K562 (cell line): ENCODE measurements around the gene ZNF628. TPM values are rescaled to one million over a fixed set of nuclear protein-coding genes. Genes with fewer than 3 reads are reported as not detected.

Experiments used
- C11orf30 ChIP-seq: fragments of 450-650 bp; IDR thresholded peaks from 2 replicates; pipeline ENCODE4 v1.6.1; 2016; ENCODE audit warnings: low read depth, mild to moderate bottlenecking
- E2F4 ChIP-seq: sonication (generic); formaldehyde crosslinking; IDR thresholded peaks from 2 replicates; pipeline ENCODE4 v1.8.0; 2022; ENCODE audit warnings: mild to moderate bottlenecking, low read depth, missing genetic modification reagents
- HDAC2 ChIP-seq: fragments of 450-650 bp; IDR thresholded peaks from 2 replicates; pipeline ENCODE4 v1.6.1; 2016; ENCODE audit warnings: mild to moderate bottlenecking
- HDGF ChIP-seq: fragments of 450-650 bp; IDR thresholded peaks from 2 replicates; pipeline ENCODE4 v1.6.1; 2016
- MTF1 ChIP-seq: fragments of 250-450 bp; sonication (Bioruptor Pico); IDR thresholded peaks from 2 replicates; pipeline ENCODE4 v1.9.0; 2021; ENCODE audit warnings: moderate library complexity, mild to moderate bottlenecking, inconsistent platforms, borderline replicate concordance
- MYBL2 ChIP-seq, 2 experiments: fragments of 450-650 bp in 1 of 2; sonication (generic) in 1 of 2; formaldehyde crosslinking in 1 of 2; IDR thresholded peaks; 2 replicates each; pipeline versions ENCODE4 v1.6.1 to v1.8.1; 2017 to 2022; ENCODE audit warnings: borderline replicate concordance in 1 of 2, inconsistent platforms in 1 of 2, low read depth in 1 of 2, mild to moderate bottlenecking in 1 of 2, missing genetic modification reagents in 1 of 2, moderate library complexity in 1 of 2
- NFIX ChIP-seq: fragments of 250-450 bp; sonication (Bioruptor Pico); IDR thresholded peaks from 2 replicates; pipeline ENCODE4 v1.4.0; 2020; ENCODE audit warnings: low read depth, mild to moderate bottlenecking, moderate library complexity
- NR2C1 ChIP-seq, 2 experiments: fragments of 450-650 bp; IDR thresholded peaks; 2 replicates each; pipeline ENCODE4 v1.6.1; 2017; ENCODE audit warnings: mild to moderate bottlenecking in 2 of 2, antibody characterized with exemption in 1 of 2, inconsistent platforms in 1 of 2, missing compliant biosample characterization in 1 of 2, missing genetic modification characterization in 1 of 2
- PHB ChIP-seq: fragments of 250-450 bp; sonication (Bioruptor Pico); IDR thresholded peaks from 2 replicates; pipeline ENCODE4 v1.5.0; 2021
- PURB ChIP-seq: sonication (generic); formaldehyde crosslinking; IDR thresholded peaks from 2 replicates; pipeline ENCODE4 v1.9.0; 2021; ENCODE audit warnings: low read depth, mild to moderate bottlenecking, missing genetic modification reagents
- RNF2 ChIP-seq: sonication (generic); IDR thresholded peaks from 2 replicates; pipeline ENCODE4 v1.6.1; 2016
- SAFB2 ChIP-seq: fragments of 200-400 bp; formaldehyde crosslinking; IDR thresholded peaks from 2 replicates; pipeline ENCODE4 v1.6.1; 2018; ENCODE audit warnings: borderline replicate concordance, low read length, low read depth, moderate library complexity; ENCODE audit not compliant: severe bottlenecking
- TCF7 ChIP-seq: sonication (generic); IDR thresholded peaks from 2 replicates; pipeline ENCODE4 v1.6.1; 2016; ENCODE audit warnings: antibody characterized with exemption, borderline replicate concordance
- ZNF146 ChIP-seq: IDR thresholded peaks from one replicate; pipeline ENCODE4 v1.6.1; 2018; ENCODE audit warnings: missing compliant biosample characterization; ENCODE audit not compliant: unreplicated experiment
- ZNF253 ChIP-seq: fragments of 250-450 bp; sonication (Bioruptor Pico); conservative IDR thresholded peaks from 2 replicates; pipeline ENCODE4 v1.6.1; 2021; ENCODE audit warnings: mild to moderate bottlenecking
- polyA plus RNA-seq, 8 experiments: library from polyadenylated mRNA; depleted of rRNA in 4 of 8; stranded (reverse) in 5 of 8; unstranded in 3 of 8; fragments of >200 nt; fragmentation: Nextera tagmentation in 2 of 8; fragmentation: Illumina TruSeq in 1 of 8; extraction: Ambion mirVana in 2 of 8; extraction: Trizol in 1 of 8; gene quantifications; 2 replicates each; pipeline versions ENCODE4 v1.2.1 to v1.2.3, GENCODE V29; 2011 to 2014; ENCODE audit warnings: inconsistent platforms in 1 of 8, missing spikeins in 1 of 8
- total RNA-seq, 7 experiments: library from RNA; depleted of rRNA in 6 of 7; stranded (reverse); fragments of >200 nt in 6 of 7; fragmentation: Illumina TruSeq in 2 of 7; extraction: Trizol in 2 of 7; gene quantifications; 2 replicates each; pipeline versions ENCODE4 v1.2.1 to v1.2.3, GENCODE V29; 2011 to 2021; ENCODE audit warnings: low replicate concordance in 1 of 7
- TF ChIP-seq, protein P1 (sequence below): fragments of 450-650 bp; IDR thresholded peaks from 2 replicates; pipeline ENCODE4 v1.6.1; 2016
- TF ChIP-seq, protein P2 (sequence below): sonication (generic); formaldehyde crosslinking; IDR thresholded peaks from 2 replicates; pipeline ENCODE4 v1.8.1; 2023; ENCODE audit warnings: mild to moderate bottlenecking, missing genetic modification reagents
- TF ChIP-seq, protein P3 (sequence below): sonication (generic); formaldehyde crosslinking; IDR thresholded peaks from 2 replicates; pipeline ENCODE4 v1.8.0; 2023; ENCODE audit warnings: missing genetic modification reagents, mild to moderate bottlenecking, borderline replicate concordance

ZNF628 gene
- total and polyA plus RNA-seq, 9 of the 15 experiments (the other 6 are each of a cell fraction or from before 2014, with no cell fraction given): 0.13 to 13.6 (median 2.2) TPM; not detected in 3

GRCh38 chr19:55503502-55504251 lies 27.3 kb downstream of the ZNF628 start (continued):
- TF ChIP-seq RNF2 (peak; percentile 87; the same call in 1 of the 2 replicates), HDGF (no peak), E2F4 (CRISPR knock-in tag) (peak; percentile 91), MTF1 (CRISPR knock-in tag) (no peak), NFIX (CRISPR knock-in tag) (no peak), TCF7 (no peak), MYBL2 (IDR thresholded peaks at IDR 0.05; ENCODE audit: low read depth) (no peak), MYBL2 (CRISPR knock-in tag; IDR thresholded peaks at IDR 0.05; ENCODE audit: borderline replicate concordance) (peak; percentile 42; the same call in 1 of the 2 replicates), C11orf30 (no peak), PHB (CRISPR knock-in tag) (no peak), ZNF146 (CRISPR knock-in tag) (no peak), SAFB2 (no peak), NR2C1 (IDR thresholded peaks at IDR 0.05) (no peak), NR2C1 (tag; IDR thresholded peaks at IDR 0.05) (0 out of 2 replicates have a peak, but pooled peaks have one; percentile 15), ZNF253 (no peak), PURB (CRISPR knock-in tag) (no peak), HDAC2 (peak; percentile 66; the same call in 1 of the 2 replicates)
- TF ChIP-seq, protein P1, sequence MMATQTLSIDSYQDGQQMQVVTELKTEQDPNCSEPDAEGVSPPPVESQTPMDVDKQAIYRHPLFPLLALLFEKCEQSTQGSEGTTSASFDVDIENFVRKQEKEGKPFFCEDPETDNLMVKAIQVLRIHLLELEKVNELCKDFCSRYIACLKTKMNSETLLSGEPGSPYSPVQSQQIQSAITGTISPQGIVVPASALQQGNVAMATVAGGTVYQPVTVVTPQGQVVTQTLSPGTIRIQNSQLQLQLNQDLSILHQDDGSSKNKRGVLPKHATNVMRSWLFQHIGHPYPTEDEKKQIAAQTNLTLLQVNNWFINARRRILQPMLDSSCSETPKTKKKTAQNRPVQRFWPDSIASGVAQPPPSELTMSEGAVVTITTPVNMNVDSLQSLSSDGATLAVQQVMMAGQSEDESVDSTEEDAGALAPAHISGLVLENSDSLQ: no peak
- TF ChIP-seq, protein P2, sequence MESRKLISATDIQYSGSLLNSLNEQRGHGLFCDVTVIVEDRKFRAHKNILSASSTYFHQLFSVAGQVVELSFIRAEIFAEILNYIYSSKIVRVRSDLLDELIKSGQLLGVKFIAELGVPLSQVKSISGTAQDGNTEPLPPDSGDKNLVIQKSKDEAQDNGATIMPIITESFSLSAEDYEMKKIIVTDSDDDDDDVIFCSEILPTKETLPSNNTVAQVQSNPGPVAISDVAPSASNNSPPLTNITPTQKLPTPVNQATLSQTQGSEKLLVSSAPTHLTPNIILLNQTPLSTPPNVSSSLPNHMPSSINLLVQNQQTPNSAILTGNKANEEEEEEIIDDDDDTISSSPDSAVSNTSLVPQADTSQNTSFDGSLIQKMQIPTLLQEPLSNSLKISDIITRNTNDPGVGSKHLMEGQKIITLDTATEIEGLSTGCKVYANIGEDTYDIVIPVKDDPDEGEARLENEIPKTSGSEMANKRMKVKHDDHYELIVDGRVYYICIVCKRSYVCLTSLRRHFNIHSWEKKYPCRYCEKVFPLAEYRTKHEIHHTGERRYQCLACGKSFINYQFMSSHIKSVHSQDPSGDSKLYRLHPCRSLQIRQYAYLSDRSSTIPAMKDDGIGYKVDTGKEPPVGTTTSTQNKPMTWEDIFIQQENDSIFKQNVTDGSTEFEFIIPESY (CRISPR knock-in tag): peak; percentile 99
- TF ChIP-seq, protein P3, sequence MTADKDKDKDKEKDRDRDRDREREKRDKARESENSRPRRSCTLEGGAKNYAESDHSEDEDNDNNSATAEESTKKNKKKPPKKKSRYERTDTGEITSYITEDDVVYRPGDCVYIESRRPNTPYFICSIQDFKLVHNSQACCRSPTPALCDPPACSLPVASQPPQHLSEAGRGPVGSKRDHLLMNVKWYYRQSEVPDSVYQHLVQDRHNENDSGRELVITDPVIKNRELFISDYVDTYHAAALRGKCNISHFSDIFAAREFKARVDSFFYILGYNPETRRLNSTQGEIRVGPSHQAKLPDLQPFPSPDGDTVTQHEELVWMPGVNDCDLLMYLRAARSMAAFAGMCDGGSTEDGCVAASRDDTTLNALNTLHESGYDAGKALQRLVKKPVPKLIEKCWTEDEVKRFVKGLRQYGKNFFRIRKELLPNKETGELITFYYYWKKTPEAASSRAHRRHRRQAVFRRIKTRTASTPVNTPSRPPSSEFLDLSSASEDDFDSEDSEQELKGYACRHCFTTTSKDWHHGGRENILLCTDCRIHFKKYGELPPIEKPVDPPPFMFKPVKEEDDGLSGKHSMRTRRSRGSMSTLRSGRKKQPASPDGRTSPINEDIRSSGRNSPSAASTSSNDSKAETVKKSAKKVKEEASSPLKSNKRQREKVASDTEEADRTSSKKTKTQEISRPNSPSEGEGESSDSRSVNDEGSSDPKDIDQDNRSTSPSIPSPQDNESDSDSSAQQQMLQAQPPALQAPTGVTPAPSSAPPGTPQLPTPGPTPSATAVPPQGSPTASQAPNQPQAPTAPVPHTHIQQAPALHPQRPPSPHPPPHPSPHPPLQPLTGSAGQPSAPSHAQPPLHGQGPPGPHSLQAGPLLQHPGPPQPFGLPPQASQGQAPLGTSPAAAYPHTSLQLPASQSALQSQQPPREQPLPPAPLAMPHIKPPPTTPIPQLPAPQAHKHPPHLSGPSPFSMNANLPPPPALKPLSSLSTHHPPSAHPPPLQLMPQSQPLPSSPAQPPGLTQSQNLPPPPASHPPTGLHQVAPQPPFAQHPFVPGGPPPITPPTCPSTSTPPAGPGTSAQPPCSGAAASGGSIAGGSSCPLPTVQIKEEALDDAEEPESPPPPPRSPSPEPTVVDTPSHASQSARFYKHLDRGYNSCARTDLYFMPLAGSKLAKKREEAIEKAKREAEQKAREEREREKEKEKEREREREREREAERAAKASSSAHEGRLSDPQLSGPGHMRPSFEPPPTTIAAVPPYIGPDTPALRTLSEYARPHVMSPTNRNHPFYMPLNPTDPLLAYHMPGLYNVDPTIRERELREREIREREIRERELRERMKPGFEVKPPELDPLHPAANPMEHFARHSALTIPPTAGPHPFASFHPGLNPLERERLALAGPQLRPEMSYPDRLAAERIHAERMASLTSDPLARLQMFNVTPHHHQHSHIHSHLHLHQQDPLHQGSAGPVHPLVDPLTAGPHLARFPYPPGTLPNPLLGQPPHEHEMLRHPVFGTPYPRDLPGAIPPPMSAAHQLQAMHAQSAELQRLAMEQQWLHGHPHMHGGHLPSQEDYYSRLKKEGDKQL (CRISPR knock-in tag): peak; percentile 100
